Measurements from ENCODE around the gene FURIN.

DNA sequence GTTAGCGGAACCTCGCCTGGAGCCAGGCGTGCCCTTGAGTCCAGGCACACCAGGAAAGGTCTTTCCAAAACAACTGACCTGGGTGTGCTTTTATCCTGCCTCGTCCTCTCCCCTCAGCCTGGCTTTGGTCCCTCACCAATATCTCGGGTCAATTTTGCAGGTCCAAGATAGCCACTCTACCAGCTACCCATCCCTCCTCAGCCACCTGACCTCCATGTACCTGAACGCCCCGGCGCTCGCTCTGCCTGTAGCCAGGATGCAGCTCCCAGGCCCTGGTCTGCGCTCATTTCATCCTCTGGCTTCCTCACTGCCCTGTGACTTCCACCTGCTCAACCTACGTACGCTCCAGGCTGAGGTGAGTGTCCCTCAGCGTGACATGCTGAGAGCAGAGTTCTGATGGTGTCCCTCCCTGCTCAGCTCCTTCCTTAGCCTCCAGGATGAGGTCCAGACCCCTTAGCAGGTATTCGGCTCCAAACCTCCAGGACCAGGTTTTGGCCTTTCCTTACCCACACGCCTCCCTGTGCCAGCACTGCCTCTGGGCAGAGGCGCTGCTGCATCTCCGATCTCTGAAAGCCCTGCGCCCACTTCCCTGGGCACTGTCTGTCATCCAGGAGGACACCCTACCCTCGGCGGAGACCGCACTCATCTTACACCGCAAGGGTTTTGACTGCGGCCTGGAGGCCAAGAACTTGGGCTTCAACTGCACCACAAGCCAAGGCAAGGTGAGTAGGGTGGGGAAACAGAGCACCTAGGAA, 49.8 kb downstream of the FURIN start:
- TF ChIP-seq, protein P1, sequence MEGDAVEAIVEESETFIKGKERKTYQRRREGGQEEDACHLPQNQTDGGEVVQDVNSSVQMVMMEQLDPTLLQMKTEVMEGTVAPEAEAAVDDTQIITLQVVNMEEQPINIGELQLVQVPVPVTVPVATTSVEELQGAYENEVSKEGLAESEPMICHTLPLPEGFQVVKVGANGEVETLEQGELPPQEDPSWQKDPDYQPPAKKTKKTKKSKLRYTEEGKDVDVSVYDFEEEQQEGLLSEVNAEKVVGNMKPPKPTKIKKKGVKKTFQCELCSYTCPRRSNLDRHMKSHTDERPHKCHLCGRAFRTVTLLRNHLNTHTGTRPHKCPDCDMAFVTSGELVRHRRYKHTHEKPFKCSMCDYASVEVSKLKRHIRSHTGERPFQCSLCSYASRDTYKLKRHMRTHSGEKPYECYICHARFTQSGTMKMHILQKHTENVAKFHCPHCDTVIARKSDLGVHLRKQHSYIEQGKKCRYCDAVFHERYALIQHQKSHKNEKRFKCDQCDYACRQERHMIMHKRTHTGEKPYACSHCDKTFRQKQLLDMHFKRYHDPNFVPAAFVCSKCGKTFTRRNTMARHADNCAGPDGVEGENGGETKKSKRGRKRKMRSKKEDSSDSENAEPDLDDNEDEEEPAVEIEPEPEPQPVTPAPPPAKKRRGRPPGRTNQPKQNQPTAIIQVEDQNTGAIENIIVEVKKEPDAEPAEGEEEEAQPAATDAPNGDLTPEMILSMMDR (conservative IDR thresholded peaks at IDR 0.05 in 1 of 2, IDR thresholded peaks at IDR 0.05 in 1 of 2; ENCODE audit: low read depth in 1 of 2, low read length in 2 of 2): no peak
- no peak for TF ChIP-seq EZH2 (IDR thresholded peaks at IDR 0.05; ENCODE audit: low read length, missing control alignments)

Measured in fibroblast of lung (primary cell).